Upper lobe of left lung (tissue), 6 donors: ENCODE data around the gene GPA33. TPM values are rescaled to one million over a fixed set of nuclear protein-coding genes. Genes with fewer than 3 reads are reported as not detected.

Experiments used
- ATAC-seq, 2 donors: fragments of 200-7000 bp; cut with Tn5 transposase; one replicate each; pipeline ENCODE4 v1.9.1; 2022; ENCODE audit warnings: mild to moderate bottlenecking in 2 of 2, moderate library complexity in 2 of 2; ENCODE audit not compliant: low FRiP score in 2 of 2
- DNase-seq, 2 donors: peaks; one replicate each; pipeline ENCODE4 v3.0.0-alpha.2; 2019 to 2020
- H3K27ac ChIP-seq, 4 donors: fragments of 200-600 bp; sonication (generic); one replicate each; pipeline ENCODE4 v1.5.1; 2016 to 2019
- H3K27me3 ChIP-seq, 4 donors: fragments of 200-600 bp; sonication (generic); one replicate each; pipeline ENCODE4 v1.5.1; 2017 to 2019
- H3K36me3 ChIP-seq, 4 donors: fragments of 200-600 bp; sonication (generic); one replicate each; pipeline ENCODE4 v1.5.1; 2016 to 2019
- H3K4me1 ChIP-seq, 4 donors: fragments of 200-600 bp; sonication (generic); one replicate each; pipeline ENCODE4 v1.5.1; 2018 to 2019
- H3K4me3 ChIP-seq, 4 donors: fragments of 200-600 bp; sonication (generic); one replicate each; pipeline ENCODE4 v1.5.1; 2017 to 2019; ENCODE audit warnings: mild to moderate bottlenecking in 2 of 4, moderate library complexity in 1 of 4
- H3K9me3 ChIP-seq, 4 donors: fragments of 200-600 bp; sonication (generic); one replicate each; pipeline ENCODE4 v1.5.1; 2018 to 2019
- CTCF ChIP-seq, 6 experiments: fragments of 450-650 bp in 4 of 6; fragments of 200-600 bp in 2 of 6; sonication (generic) in 2 of 6; IDR thresholded peaks; one replicate each; pipeline ENCODE4 v1.5.1; 2016 to 2019; ENCODE audit warnings: antibody characterized with exemption in 6 of 6
- EP300 ChIP-seq, 4 donors: sonication (generic); formaldehyde crosslinking; IDR thresholded peaks; one replicate each; pipeline ENCODE4 v1.5.1; 2017; ENCODE audit warnings: antibody characterized with exemption in 4 of 4, control low read depth in 2 of 4
- POLR2A ChIP-seq, 4 donors: fragments of 450-650 bp; IDR thresholded peaks; one replicate each; pipeline ENCODE4 v1.5.1; 2016 to 2017; ENCODE audit warnings: antibody characterized with exemption in 4 of 4, mild to moderate bottlenecking in 2 of 4
- POLR2AphosphoS5 ChIP-seq, 2 donors: sonication (generic); formaldehyde crosslinking; IDR thresholded peaks; one replicate each; pipeline ENCODE4 v1.5.1; 2017; ENCODE audit warnings: antibody characterized with exemption in 2 of 2
- WGBS, 2 donors: methylation state at CpG; one replicate each; pipeline ENCODE4 v1.1.5; 2017 to 2018; 5-methylcytosine and 5-hydroxymethylcytosine counted together
- total RNA-seq, 6 donors: library from RNA; depleted of rRNA in 4 of 6; stranded (reverse); fragments of >200 nt in 4 of 6; gene quantifications; one replicate each; pipeline versions ENCODE4 v1.1.0 to v1.2.1, GENCODE V29; 2016 to 2021
- donor health status: DM: no; HTN: no; CAD: no; lungs with moderate emphysema.
- donor health status: DM: no; HTN: yes; CAD: no; lungs with severe emphysema.

Gene GPA33
- total RNA-seq, 6 donors from 2014 or later, result 0.89 to 18.4 (median 3.8) TPM

- ATAC-seq (no peak), DNase-seq (no peak)
- Histone ChIP-seq H3K4me3 (no peak overlapping the region), H3K9me3 (no peaks in the 10 kb centered on the region), H3K27me3 (no peaks in the 10 kb centered on the region), H3K27ac (no peak overlapping the region), H3K4me1 (peaks cover 0 to 5% (median 0%) of the 10 kb centered on the region in 4 donors), H3K36me3 (no peaks in the 10 kb centered on the region)
- TF ChIP-seq POLR2AphosphoS5 (IDR thresholded peaks at IDR 0.05) (no peak), POLR2A (IDR thresholded peaks at IDR 0.05) (no peak), CTCF (IDR thresholded peaks at IDR 0.05) (no peak), EP300 (IDR thresholded peaks at IDR 0.05) (no peak)
These were observed 5.4 kb downstream of the GPA33 start for GRCh38 chr1:167084757-167085156.

GRCh38 chr1:167083871-167084270, 6.3 kb downstream of the GPA33 start:
- Histone ChIP-seq H3K27me3 (no peaks in the 10 kb centered on the region), H3K4me1 (peaks cover 0 to 5% (median 0%) of the 10 kb centered on the region in 4 donors), H3K27ac (no peak overlapping the region), H3K9me3 (no peaks in the 10 kb centered on the region), H3K4me3 (no peak overlapping the region), H3K36me3 (no peaks in the 10 kb centered on the region)
- DNase-seq, result no peak
- TF ChIP-seq CTCF (IDR thresholded peaks at IDR 0.05) (no peak), POLR2AphosphoS5 (IDR thresholded peaks at IDR 0.05) (no peak), EP300 (IDR thresholded peaks at IDR 0.05) (no peak), POLR2A (IDR thresholded peaks at IDR 0.05) (no peak)
- no peak for ATAC-seq
- WGBS, 2 donors, result 67 to 94% methylated on average over 3 of the region's 3 CpGs

GRCh38 chr1:167083066-167083665, 7.0 kb downstream of the GPA33 start:
- H3K9me3 ChIP-seq, result no peaks in the 10 kb centered on the region
- H3K27ac ChIP-seq, result no peak overlapping the region
- peaks cover 0 to 5% (median 0%) of the 10 kb centered on the region in 4 donors for H3K4me1 ChIP-seq
- H3K4me3 ChIP-seq, result no peak overlapping the region
- no peaks in the 10 kb centered on the region for H3K27me3 ChIP-seq
- 16 to 27% methylated on average over 6 of the region's 6 CpGs for WGBS, 2 donors
- H3K36me3 ChIP-seq, result no peaks in the 10 kb centered on the region
- TF ChIP-seq EP300 (IDR thresholded peaks at IDR 0.05), result no peak
- DNase-seq (no peak), ATAC-seq (no peak)

GRCh38 chr1:167082511-167083027, 7.6 kb downstream of the GPA33 start:
- WGBS, 2 donors, result 73 to 74% methylated on average over 11 of the region's 11 CpGs
- peak in 1 of 4 donors; percentile 26 for TF ChIP-seq POLR2A (IDR thresholded peaks at IDR 0.05)
- TF ChIP-seq CTCF (IDR thresholded peaks at IDR 0.05), result no peak
- H3K36me3 ChIP-seq, result no peaks in the 10 kb centered on the region
- ATAC-seq (peak; percentile 49 to 72), DNase-seq (peak in 1 of 2 donors; percentile 47)
- H3K4me3 ChIP-seq, result no peak overlapping the region
- no peak overlapping the region for H3K27ac ChIP-seq
- peaks cover 0 to 5% (median 0%) of the 10 kb centered on the region in 4 donors for H3K4me1 ChIP-seq
- H3K27me3 ChIP-seq, result no peaks in the 10 kb centered on the region
- H3K9me3 ChIP-seq, result no peaks in the 10 kb centered on the region

- TF ChIP-seq CTCF (IDR thresholded peaks at IDR 0.05), result no peak
- TF ChIP-seq EP300 (IDR thresholded peaks at IDR 0.05), result no peak
- no peak for TF ChIP-seq POLR2A (IDR thresholded peaks at IDR 0.05)
- no peak for TF ChIP-seq POLR2AphosphoS5 (IDR thresholded peaks at IDR 0.05)
- Histone ChIP-seq H3K9me3 (no peaks in the 10 kb centered on the region), H3K36me3 (no peaks in the 10 kb centered on the region), H3K27me3 (no peaks in the 10 kb centered on the region), H3K4me1 (peaks cover 0 to 5% (median 0%) of the 10 kb centered on the region in 4 donors), H3K27ac (no peak overlapping the region), H3K4me3 (no peak overlapping the region)
- DNase-seq (no peak), ATAC-seq (no peak)
- WGBS, 2 donors, result 87 to 88% methylated on average over 8 of the region's 8 CpGs
These were observed 8.5 kb downstream of the GPA33 start for GRCh38 chr1:167081594-167082156.
